DMS153 (cell line): Measurements from ENCODE around the gene THAP3.
"Not testable (repeated sequence)": the region's sequence is repeated elsewhere in the genome, so short reads cannot be mapped to it uniquely, and the experiment has no call there.

Source experiments
- DNase-seq: peaks from one replicate; lab custom pipeline; 2025; lab: John Stamatoyannopoulos, UW

Gene THAP3

GRCh38 chr1:6591222-6591621 lies 33.4 kb upstream of the THAP3 start:
- DNase-seq, result no peak

- no peak for DNase-seq
These were observed 33.0 kb upstream of the THAP3 start for GRCh38 chr1:6591644-6592043.

GRCh38 chr1:6592441-6592840 lies 32.2 kb upstream of the THAP3 start:
- DNase-seq, result no peak

- DNase-seq, result no peak
These were observed 31.6 kb upstream of the THAP3 start for GRCh38 chr1:6592865-6593593.

GRCh38 chr1:6593810-6594209 lies 30.9 kb upstream of the THAP3 start:
- no peak for DNase-seq

GRCh38 chr1:6594977-6595740 lies 29.5 kb upstream of the THAP3 start:
- DNase-seq, result no peak

- DNase-seq, result no peak
These were observed 28.3 kb upstream of the THAP3 start for GRCh38 chr1:6596351-6596750.

- DNase-seq, result no peak
These were observed 27.5 kb upstream of the THAP3 start for GRCh38 chr1:6596886-6597776.

- no peak for DNase-seq
These were observed 26.9 kb upstream of the THAP3 start for GRCh38 chr1:6597777-6598131.

- no peak for DNase-seq
These were observed 25.3 kb upstream of the THAP3 start for GRCh38 chr1:6599141-6599975.

GRCh38 chr1:6599991-6600390 lies 24.7 kb upstream of the THAP3 start:
- not testable (repeated sequence) for DNase-seq

- no peak for DNase-seq
These were observed 24.1 kb upstream of the THAP3 start for GRCh38 chr1:6600410-6601048.

- no peak for DNase-seq
These were observed 23.4 kb upstream of the THAP3 start for GRCh38 chr1:6601049-6601922.

- DNase-seq, result no peak
These were observed 22.6 kb upstream of the THAP3 start for GRCh38 chr1:6601923-6602668.

GRCh38 chr1:6602669-6603237 lies 21.9 kb upstream of the THAP3 start, which contains the start of gene KLHL21:
TSS of gene KLHL21 (minus strand) at chr1:6602869. CDS start at chr1:6602817, 52 bp downstream.
- DNase-seq, result peak; percentile 44

- no peak for DNase-seq
These were observed 21.3 kb upstream of the THAP3 start for GRCh38 chr1:6603238-6603914.

GRCh38 chr1:6603915-6604558 lies 20.6 kb upstream of the THAP3 start:
- DNase-seq, result peak; percentile 24
